Left ventricle myocardium inferior (tissue), 1 donor: Measurements from ENCODE around the gene ERLEC1. TPM values are rescaled to one million over a fixed set of nuclear protein-coding genes. Genes with fewer than 3 reads are reported as not detected.
"Not testable (repeated sequence)": the region's sequence is repeated elsewhere in the genome, so short reads cannot be mapped to it uniquely, and the experiment has no call there.

Source experiments
- DNase-seq: peaks from one replicate; pipeline ENCODE4 v3.0.0-alpha.2; 2020
- H3K27ac ChIP-seq: fragments of 200-600 bp; replicated peaks from 2 replicates; pipeline ENCODE4 v1.8.0; 2021
- H3K27me3 ChIP-seq: fragments of 200-600 bp; 2 replicates; pipeline ENCODE4 v1.8.0; 2021; ENCODE audit warnings: low read depth
- H3K36me3 ChIP-seq: fragments of 200-600 bp; 2 replicates; pipeline ENCODE4 v1.8.0; 2021
- H3K4me1 ChIP-seq: fragments of 200-600 bp; 2 replicates; pipeline ENCODE4 v1.8.0; 2021
- H3K4me3 ChIP-seq: fragments of 200-600 bp; 2 replicates; pipeline ENCODE4 v1.8.0; 2021; ENCODE audit warnings: mild to moderate bottlenecking, moderate library complexity
- H3K9me3 ChIP-seq: fragments of 200-600 bp; replicated peaks from 2 replicates; pipeline ENCODE4 v1.8.0; 2021
- CTCF ChIP-seq: fragments of 200-600 bp; IDR thresholded peaks from 2 replicates; pipeline ENCODE4 v1.8.0; 2021; ENCODE audit warnings: antibody characterized with exemption, mild to moderate bottlenecking, borderline replicate concordance
- intact Hi-C: fragments of 100-400 bp; cut with micrococcal nuclease; formaldehyde crosslinking; loops from one replicate; pipeline ENCODE4 v1.11.0; 2022
- total RNA-seq: library from RNA; stranded (reverse); fragmentation: NEBNext Ultra II Directional; extraction: Animal tissue kit (Norgen Biotek cat#: 25700); gene quantifications from one replicate; pipeline ENCODE4 v1.2.1, GENCODE V29; 2021
- donor health status: DM: no; HTN: yes; CAD: no; lungs with severe emphysema.

The ERLEC1 gene
- total RNA-seq, 1 donor from 2014 or later: 44.3 TPM

GRCh38 chr2:53829273-53829979 is 42.6 kb downstream of the ERLEC1 start:
- peaks cover 44% of the 10 kb centered on the region for H3K4me1 ChIP-seq
- intact Hi-C loops: no loop called here
- no peak for TF ChIP-seq CTCF
- H3K4me3 ChIP-seq: no peak overlapping the region
- H3K27me3 ChIP-seq: no peaks in the 10 kb centered on the region
- peak; percentile 27 for DNase-seq
- peak overlapping the region; percentile 74 for H3K27ac ChIP-seq
- peaks cover 10% of the 10 kb centered on the region for H3K36me3 ChIP-seq
- peaks cover 6% of the 10 kb centered on the region for H3K9me3 ChIP-seq

DNA sequence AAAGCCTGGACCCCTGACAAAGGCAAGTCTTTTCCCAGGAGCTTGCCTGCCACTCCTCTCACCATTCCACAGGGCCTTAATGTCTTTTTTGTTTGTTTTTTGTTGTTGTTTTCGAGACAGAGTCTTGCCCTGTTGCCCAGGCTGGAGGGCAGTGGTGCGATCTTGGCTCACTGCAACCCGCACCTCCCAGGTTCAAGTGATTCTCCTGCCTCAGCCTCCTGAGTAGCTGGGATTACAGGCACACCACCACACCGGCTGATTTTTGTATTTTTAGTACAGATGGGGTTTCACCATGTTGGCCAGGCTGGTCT is 43.1 kb downstream of the ERLEC1 start:
- H3K9me3 ChIP-seq, intact Hi-C loops, DNase-seq, H3K27me3 ChIP-seq, H3K4me3 ChIP-seq: not testable (repeated sequence)
- H3K27ac ChIP-seq: peak overlapping the region; percentile 74
- peaks cover 14% of the 10 kb centered on the region for H3K36me3 ChIP-seq
- H3K4me1 ChIP-seq: peaks cover 44% of the 10 kb centered on the region

DNA sequence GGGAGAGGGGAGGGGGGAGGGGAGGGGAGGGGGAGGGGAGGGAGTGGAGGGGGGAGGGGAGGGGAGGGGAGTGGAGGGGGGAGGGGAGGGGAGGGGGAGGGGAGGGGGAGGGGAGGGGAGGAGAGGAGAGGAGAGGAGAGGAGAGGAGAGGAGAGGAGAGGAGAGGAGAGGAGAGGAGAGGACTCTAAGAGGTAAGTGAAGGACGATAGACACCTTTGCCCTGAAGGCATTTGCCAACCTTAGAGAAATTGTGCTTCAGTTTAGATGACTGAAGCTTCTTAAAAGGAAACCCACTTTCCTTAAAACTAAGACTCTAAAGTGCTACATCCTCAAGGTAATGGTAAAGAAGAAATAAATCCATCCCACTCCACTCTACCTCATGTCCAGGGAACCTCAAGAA is 53.7 kb downstream of the ERLEC1 start:
- Histone ChIP-seq H3K36me3 (peaks cover 18% of the 10 kb centered on the region), H3K4me1 (no peaks in the 10 kb centered on the region), H3K9me3 (peaks cover 6% of the 10 kb centered on the region), H3K4me3 (no peak overlapping the region), H3K27me3 (no peaks in the 10 kb centered on the region), H3K27ac (no peak overlapping the region)
- no peak for TF ChIP-seq CTCF
- intact Hi-C loops: no loop called here
- no peak for DNase-seq

DNA sequence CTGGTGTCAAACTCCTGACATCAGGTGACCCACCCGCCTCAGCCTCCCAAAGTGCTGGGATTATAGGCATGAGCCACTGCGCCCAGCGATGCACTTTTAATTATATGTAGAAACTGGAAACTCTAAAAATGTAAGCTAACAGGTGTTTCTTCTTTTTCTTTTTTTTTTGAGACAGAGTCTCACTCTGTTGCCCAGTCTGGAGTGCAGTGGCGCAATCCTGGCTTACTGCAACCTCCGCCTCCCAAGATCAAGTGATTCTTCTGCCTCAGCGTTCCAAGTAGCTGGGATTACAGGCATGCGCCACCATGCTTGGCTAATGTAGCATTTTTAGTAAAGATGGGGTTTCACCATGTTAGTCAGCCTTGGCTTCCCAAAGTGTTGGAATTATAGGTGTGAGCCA is 54.8 kb downstream of the ERLEC1 start:
- H3K4me1 ChIP-seq, DNase-seq, intact Hi-C loops, H3K4me3 ChIP-seq, H3K27ac ChIP-seq, H3K27me3 ChIP-seq, H3K9me3 ChIP-seq: not testable (repeated sequence)
- peaks cover 11% of the 10 kb centered on the region for H3K36me3 ChIP-seq

- Histone ChIP-seq H3K36me3 (peaks cover 3% of the 10 kb centered on the region), H3K4me1 (no peaks in the 10 kb centered on the region), H3K27me3 (no peaks in the 10 kb centered on the region), H3K9me3 (peaks cover 6% of the 10 kb centered on the region), H3K4me3 (no peak overlapping the region), H3K27ac (no peak overlapping the region)
- no peak for TF ChIP-seq CTCF
- intact Hi-C loops: no loop called here
- DNase-seq: no peak
These were observed 56.0 kb downstream of the ERLEC1 start for GRCh38 chr2:53842891-53843290.

DNA sequence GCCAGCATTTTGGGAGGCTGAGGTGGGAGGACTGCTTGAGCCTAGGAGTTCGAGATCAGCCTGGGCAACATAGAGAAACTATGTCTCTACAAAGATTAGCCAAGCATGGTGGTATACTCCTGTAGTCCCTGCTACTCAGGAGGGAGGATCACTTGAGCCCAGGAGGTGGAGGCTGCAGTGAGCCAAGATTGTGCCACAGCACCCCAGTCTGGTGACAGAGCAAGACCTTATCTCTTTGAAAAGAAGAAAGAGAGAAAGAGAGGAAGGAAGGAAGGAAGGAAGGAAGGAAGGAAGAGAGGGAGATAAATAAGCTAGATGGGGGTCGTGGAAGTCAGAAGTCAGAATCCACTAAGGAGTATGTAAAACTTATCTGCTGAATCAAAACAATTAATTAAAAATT is 56.8 kb downstream of the ERLEC1 start:
- H3K4me1 ChIP-seq: no peaks in the 10 kb centered on the region
- no peak overlapping the region for H3K4me3 ChIP-seq
- H3K9me3 ChIP-seq: peaks cover 6% of the 10 kb centered on the region
- no peak overlapping the region for H3K27ac ChIP-seq
- no peaks in the 10 kb centered on the region for H3K27me3 ChIP-seq
- H3K36me3 ChIP-seq: peaks cover 5% of the 10 kb centered on the region
- intact Hi-C loops: no loop called here
- DNase-seq: no peak
- TF ChIP-seq CTCF: no peak
